ENCODE results near the gene RPL35. TPM values are rescaled to one million over a fixed set of nuclear protein-coding genes. Genes with fewer than 3 reads are reported as not detected.

The RPL35 gene
- total RNA-seq, 2 experiments from 2014 or later = 2,701 to 2,729 TPM

DNA sequence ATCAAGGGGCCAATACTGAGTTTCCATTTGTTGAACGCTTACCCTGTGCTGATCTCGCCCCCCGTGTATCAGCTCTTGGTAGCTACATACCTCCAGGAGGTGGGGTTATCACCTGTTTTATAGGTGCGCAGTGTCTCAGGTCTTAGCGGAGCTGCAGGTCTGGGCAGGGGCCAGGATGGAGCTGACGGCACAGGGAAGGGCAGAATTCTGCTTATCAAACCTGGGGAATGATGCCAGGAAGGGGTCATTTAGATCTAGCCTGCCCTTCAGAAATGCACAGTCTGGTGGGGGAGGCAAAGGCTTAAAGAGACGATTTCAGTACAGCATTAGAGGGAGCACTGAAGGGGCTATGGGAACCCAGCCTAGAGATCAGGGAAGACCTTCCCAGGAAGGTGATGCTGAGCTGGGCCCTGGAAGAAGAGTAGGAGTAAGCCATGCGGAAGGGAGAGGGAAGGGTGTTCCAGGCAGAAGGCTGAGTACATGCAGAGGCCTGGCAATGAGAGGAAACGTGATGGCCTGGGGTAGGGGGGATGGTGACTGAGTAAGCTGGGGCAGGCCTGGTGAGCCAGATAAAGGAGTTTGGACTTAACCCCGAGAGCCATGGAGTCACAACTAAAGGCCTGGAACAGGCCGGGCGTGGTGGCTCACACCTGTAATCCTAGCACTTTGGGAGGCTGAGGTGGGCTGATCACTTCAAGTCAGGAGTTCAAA is 53.4 kb downstream of the RPL35 start:
- intact Hi-C loops (cut with micrococcal nuclease) = no loop called here
- H3K27me3 Mint-ChIP-seq (ENCODE audit: low read depth) = no peaks in the 10 kb centered on the region
- no peak for DNase-seq
- H3K36me3 Mint-ChIP-seq (ENCODE audit: low read depth) = no peaks in the 10 kb centered on the region
- no peak overlapping the region for H3K27ac Mint-ChIP-seq
- no peaks in the 10 kb centered on the region for H3K9me3 Mint-ChIP-seq
- no peak overlapping the region for H3K4me3 Mint-ChIP-seq
- no peaks in the 10 kb centered on the region for H3K4me1 Mint-ChIP-seq (ENCODE audit: low read depth)
- CTCF ChIA-PET = no interaction called here

Other genes with a start within 250 kb of the RPL35 start
- gene NR6A1, start 90.6 kb downstream of the RPL35 start, total RNA-seq = 1 to 10 TPM; 1.8 TPM
- gene OLFML2A, start 84.8 kb downstream of the RPL35 start, total RNA-seq = not detected
- not detected for gene WDR38, start 8.5 kb downstream of the RPL35 start, total RNA-seq
- 100 to 1,000 TPM; 116 to 123 TPM for gene ARPC5L, start 173 bp upstream of the RPL35 start, total RNA-seq
- 10 to 100 TPM; 14.3 to 15.8 TPM for gene GOLGA1, start 79.1 kb upstream of the RPL35 start, total RNA-seq